Measurements from ENCODE around the gene SPOCD1. TPM values are rescaled to one million over a fixed set of nuclear protein-coding genes. Genes with fewer than 3 reads are reported as not detected.

SPOCD1 gene
- polyA plus RNA-seq (ENCODE audit: insufficient read length in 3 of 3), result under 1 TPM; 0.04 to 0.45 (median 0.31) TPM

DNA sequence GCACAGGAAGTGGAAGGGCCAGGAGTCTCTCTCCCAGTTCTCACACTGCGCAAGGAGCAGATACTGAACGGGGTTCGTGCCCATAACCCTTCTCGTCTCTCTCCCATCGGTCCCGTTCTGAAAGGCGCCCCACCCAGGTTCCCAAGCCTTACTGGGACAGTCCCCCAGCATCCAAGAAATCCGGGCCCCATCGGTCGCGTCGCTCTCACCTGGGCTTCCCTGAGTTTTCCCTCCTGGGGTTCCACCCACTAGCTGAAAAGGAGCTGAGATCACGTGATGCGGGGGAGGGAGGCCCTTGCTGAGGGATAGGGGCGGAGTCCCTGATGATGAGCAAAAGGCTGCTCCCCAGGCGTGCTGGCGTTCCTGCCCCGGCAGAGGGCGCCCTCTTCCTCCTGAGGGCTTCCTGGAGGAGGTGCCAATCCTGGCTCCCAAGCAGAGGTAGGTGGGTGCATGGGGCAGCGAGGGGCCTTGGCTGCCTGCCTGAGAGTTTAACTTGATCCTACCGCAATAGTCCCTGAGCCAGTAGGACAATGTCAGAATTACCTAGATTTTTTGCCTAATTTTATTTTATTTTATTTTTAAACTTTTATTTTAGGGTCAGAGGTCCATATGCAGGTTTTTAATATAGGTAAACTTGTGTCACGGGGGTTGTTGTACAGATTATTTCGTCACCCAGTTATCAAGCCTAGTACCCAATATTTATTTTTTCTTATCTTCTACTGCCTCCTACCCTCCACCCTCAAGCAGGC is at the start of gene SPOCD1:
Gene SPOCD1, minus strand, starts transcription at position 271 of the 749 bp plus-strand sequence. CDS start 689 bp downstream, outside the sequence.
- peak in 1 of 3 donors; percentile 27 for DNase-seq (ENCODE audit: low read depth in 3 of 3, low spot score in 2 of 3)

DNA sequence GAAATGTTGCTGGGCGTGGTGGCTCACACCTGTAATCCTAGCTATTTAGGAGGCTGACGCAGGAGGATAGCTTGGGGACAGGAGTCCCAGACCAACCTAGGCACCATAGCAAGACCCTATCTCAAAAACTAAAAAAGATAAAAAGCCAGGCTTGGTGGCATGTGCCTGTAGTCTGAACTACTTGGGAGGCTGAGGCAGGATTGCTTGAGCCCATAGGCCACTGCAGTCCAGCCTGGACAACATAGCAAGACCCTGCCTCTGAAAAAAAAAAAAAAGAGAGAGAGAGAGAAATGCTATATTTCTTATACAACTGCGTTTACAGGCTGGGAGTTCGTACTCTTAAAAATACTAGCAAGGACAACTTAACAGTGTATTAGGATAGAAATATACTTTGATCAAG is 46.2 kb upstream of the SPOCD1 start:
- no peak for DNase-seq (ENCODE audit: low read depth in 3 of 3, low spot score in 2 of 3)

DNA sequence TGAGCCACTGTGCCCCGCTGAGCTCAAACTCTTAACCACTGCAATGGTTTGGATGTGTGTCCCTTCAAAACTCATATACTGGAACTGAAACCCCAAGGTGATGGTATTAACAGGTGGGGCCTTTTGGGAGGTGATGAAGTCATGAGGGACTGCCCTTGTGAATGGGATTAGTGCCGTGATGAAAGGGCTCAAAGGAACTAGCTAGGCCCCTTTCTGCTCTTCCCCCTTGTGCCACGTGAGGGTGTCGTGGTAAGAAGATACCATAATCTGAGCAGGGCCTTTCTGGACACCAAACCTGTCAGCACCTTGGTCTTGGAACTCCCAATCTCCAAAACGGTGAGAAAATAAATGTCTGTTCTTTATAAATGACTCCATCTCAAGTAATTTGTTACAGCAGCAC is 45.5 kb upstream of the SPOCD1 start:
- no peak for DNase-seq (ENCODE audit: low read depth in 3 of 3, low spot score in 2 of 3)

DNA sequence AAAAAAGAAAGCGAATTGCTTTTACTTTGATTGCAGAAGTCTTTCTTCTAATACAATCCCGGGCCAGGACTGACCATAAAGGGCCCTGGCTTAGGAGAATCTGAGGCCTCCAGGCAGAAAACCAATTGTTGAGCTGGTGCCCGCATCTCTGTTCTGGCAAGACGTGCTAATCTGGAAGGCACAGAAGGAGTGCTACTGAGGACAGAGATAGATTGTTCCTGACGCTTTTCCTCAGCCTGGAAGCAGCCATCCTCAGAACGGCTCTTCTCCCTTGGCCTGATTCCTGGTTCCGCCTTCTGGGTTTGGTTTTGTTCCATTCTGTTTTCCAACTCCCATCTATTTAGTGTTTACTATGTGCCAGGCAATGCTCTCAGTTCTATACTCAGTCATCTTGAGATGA is 44.8 kb upstream of the SPOCD1 start:
- DNase-seq (ENCODE audit: low read depth in 3 of 3, low spot score in 2 of 3), result no peak

DNA sequence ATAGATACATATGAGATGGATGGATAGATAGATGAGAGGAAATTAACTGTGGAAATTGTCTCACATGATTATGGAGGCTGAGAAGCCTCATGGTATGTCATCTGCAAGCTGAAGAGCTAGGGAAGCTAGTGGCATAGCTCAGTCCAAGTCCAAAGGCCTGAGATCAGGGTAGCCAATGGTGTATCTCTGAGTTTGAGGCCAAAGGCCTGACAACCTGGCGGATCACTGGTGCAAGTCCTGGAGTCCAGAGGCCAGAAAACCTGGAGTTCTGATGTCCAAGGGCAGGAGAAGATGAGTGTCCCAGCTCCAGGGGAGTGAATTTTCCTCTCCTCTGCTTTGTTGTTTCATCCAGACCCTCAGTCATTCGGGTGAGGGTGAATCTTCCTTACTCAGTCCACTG is 43.9 kb upstream of the SPOCD1 start:
- DNase-seq (ENCODE audit: low read depth in 3 of 3, low spot score in 2 of 3), result no peak

DNA sequence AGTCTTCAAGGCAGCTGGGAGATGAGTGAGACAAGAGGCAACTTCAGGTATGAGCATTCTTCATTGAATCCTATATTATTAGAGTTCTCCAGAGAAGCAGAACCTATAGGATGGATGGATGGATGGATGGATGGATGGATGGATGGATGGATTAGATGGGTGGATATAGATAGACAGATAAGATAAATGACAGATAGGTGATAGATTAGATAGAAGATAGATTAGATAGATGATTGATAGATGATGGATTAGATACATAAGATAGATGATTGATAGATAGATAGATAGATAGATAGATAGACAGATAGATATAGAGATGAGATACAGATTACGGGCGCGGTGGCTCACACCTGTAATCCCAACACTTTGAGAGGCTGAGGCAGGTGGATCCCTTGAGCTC is 43.2 kb upstream of the SPOCD1 start:
- no peak for DNase-seq (ENCODE audit: low read depth in 3 of 3, low spot score in 2 of 3)

DNA sequence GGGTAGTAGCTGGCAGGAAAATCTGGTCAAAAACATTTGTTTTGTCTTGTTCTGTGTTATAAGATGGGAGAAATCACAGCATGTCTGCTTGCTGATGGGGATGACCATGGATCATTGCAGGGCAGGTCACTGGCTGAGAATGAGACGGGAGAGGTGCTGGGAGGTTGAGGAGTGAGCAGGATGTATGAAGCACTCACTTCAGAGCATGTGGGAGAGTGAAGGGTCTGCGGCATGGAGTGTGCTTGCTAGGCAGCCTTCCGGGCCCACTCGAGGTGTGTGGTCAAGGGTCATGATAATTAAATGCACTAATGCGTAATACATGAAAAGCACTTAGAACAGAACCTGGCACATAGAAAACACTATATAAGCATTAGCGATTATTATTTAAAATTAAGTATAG is 42.0 kb upstream of the SPOCD1 start:
- no peak for DNase-seq (ENCODE audit: low read depth in 3 of 3, low spot score in 2 of 3)

DNA sequence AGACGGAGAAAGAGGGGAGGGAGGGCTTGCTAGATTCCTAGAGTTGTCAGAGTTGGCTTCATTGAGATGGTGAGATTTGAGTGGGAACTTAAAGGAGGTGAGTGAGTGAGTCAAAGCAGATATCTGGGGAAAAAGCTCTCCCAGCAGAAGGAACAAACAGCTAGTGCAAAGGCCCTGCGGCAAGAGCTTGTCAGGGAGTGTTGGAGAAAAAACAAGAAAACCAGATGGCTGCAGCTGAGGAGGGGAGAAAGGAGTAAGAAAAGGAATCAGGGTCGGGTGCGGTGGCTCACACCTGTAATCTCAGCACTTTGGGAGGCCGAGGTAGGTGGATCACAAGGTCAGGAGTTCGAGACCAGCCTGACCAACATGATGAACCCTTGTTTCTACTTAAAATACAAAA is 40.3 kb upstream of the SPOCD1 start:
- DNase-seq (ENCODE audit: low read depth in 3 of 3, low spot score in 2 of 3), result no peak

DNA sequence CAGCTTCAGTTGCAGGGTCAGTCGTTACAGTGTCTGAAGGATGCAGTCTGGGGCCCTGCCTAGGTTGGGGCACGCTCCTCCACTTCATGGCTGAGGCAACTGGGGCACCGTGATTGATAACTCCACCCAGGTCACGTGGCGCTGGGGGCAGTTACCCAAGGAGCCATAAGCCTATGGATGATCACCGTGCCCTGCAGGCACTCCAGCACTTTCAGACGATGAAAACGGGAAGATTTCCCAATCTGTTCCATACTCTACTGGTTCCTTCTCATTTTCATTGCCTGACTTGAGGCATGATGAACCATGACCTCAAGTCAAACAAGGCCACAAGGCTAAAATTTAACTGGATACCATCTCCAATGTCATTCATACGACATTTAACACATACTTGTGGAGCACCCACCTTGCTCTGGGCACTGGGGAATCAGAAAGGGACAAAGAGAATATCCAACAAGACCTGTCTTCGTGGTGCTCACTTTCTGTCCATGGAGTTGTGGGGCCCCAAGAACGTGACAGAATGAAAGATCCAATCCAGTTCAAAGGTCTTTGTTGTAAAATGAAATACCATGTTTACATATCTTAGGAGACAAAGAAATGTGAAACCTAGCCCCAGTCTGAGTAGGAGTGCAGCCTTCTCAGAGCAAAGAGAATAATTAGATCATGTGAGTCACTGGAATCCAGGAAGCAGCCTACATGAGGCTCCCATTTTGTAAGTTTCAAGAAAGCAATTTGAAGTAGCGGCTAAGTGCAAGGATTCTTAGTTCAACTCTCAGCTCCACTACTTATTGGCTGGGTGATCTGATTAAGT is 39.4 kb upstream of the SPOCD1 start:
- no peak for DNase-seq (ENCODE audit: low read depth in 3 of 3, low spot score in 2 of 3)

DNA sequence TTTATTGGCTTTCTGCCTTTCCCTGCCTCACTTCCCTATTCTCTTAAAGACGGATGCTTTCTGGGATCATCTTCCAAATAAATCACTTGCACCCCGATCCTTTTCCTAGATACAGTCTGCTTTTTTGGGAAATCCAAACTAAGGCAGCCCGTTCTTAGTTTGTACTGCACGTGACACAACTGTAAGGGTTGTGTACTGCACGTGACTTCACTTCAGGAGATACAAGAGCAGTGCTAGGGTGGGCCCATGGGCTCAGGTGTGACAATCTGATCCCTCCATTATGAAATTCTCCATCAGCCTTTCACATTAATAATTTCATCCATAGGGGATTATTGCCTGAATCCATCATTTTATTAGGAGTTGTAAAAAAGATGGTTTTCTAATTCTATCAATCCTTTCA is 33.8 kb upstream of the SPOCD1 start:
- no peak for DNase-seq (ENCODE audit: low read depth in 3 of 3, low spot score in 2 of 3)

DNA sequence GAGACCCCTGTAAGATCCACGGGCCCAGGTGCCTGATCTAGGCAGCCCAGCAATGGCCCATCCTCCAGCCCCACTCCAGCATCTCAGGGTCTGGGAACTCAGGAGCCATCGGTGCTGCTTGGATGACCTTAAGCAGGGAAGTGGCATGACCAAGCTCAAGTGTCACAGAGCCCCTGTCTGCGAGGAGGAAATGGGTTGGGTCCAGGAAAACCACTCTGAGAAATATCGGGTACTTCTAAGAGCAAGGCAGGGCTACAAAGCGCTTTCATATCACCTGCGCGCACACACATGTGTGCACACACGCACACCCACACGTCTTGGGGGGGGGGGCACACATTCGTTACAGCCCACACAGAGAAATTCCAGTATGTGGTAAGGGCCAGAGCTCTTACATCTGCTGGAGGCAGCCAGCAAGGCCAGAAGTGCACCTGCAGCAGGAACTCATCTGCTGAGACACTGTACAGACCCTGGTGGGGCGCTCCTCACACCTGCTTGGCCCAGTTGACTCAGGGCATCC is 32.6 kb upstream of the SPOCD1 start:
- DNase-seq (ENCODE audit: low read depth in 3 of 3, low spot score in 2 of 3), result no peak

DNA sequence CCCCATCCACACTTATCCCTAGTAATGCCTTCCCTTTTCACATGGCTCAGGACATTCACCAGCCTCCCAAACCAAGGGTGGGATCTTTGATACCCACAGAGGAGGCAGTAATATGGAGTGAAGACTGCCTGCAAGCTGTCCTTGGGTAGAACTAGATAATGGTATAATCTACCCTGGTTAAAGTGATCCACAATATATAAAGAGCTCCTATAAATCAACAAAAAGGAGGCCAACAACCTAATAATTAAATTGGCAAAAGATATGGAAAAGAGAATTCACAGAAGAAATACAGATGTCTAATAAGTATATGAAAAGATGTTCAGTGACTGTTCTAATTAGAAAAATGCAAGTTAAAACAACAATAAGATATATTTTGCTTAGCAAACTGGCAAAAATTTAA is 30.7 kb upstream of the SPOCD1 start:
- DNase-seq (ENCODE audit: low read depth in 3 of 3, low spot score in 2 of 3), result no peak

DNA sequence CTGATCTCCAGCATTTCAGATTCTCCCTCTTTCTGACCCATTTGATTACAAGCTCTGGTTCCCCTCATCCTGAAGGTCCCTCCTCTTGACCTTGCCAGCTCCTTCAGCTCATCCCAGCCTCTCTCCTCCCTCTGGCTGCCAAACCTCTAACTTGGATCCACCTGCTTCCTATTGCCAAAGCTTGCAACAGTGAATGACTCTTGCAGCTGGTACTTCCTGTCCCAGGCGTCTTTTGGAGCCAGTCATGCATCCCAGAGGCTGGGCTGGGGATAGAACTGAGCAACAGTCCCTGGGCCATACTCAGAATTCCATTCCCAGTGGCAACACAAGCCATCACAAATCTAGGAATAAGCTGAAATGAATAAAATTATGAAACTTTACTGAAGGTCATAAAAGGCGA is 27.7 kb upstream of the SPOCD1 start:
- DNase-seq (ENCODE audit: low read depth in 3 of 3, low spot score in 2 of 3), result no peak

DNA sequence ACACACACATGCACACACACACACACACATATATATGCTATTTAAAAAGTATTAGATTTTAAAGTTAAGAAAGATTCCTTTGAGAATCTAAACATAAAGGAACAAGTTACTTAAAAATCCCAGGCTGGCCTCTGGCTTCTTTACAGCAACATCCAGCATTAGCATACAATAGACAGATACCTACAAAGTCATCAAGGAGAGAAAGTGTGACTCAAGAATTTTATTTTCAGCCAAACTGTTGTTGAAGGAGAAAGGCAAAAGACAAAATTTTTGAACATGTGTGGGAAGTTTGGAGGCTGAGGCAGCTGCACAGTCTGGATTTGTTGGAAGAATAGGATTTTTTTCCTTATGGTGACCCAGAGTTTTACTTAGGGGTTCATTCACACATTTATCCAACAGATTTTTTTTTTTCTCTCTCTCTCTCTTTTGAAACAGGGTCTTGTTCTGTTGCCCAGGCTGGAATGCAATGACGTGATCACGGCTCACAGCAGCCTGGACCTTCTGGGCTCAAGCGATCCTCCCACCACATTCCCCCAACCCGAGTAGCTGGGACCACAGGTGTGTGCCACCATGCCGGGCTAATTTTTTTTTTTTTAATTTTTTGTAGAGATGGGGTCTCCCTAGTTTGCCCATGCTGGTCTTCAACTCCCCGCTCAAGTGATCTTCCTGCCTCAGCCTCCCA is 24.0 kb upstream of the SPOCD1 start:
- no peak for DNase-seq (ENCODE audit: low read depth in 3 of 3, low spot score in 2 of 3)

DNA sequence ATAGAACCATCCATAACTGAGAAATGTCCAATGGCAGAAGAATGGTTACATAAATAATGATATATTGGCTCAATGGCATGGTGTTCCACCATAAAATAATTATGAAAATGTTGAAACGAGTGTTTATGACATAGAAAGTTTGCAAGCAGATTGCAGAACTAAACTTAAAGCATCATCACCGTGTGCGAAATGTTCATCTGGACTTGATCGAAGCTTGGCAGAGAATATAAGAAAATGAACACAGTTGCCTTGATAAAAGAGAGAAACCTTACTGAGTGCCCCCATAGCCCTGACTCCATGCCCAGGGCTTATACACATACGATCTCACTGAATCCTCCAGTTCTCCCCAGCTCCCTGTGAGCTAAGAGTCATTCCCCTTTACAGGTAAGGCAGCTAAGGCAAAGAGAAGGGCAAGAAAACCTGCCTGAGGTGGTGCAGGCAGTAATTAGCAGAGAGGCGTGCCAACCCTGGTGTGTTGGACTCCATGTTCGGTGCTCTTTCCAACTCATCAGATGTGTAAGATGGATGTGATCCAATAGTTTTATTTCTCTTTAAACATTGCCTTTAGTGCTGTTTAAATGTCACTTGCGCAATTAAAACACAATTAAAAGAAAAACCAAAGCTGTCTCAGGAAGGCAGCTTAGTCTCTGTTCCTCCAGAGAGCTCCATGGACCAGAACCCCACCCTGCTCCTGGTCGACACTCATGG is 21.8 kb upstream of the SPOCD1 start:
- no peak for DNase-seq (ENCODE audit: low read depth in 3 of 3, low spot score in 2 of 3)

DNA sequence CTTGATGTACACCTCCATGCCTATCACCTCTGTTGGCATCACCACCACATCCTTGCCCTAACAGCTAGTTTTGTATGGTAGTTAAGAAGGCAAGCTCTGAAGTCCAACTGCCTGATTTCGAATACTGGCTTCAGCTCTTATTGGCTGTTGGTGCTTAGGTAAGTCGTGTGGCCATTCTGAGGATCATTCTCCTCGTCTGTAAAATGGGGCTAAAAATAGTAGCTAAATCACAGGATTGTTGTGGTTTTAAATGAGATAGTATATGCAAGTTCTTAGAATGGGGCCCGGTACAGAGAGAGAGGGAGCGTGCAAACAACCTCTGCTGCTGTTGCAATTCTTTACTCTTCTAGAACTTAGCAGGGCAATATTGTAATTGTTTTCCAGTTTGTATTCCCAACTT is 20.8 kb upstream of the SPOCD1 start:
- no peak for DNase-seq (ENCODE audit: low read depth in 3 of 3, low spot score in 2 of 3)

DNA sequence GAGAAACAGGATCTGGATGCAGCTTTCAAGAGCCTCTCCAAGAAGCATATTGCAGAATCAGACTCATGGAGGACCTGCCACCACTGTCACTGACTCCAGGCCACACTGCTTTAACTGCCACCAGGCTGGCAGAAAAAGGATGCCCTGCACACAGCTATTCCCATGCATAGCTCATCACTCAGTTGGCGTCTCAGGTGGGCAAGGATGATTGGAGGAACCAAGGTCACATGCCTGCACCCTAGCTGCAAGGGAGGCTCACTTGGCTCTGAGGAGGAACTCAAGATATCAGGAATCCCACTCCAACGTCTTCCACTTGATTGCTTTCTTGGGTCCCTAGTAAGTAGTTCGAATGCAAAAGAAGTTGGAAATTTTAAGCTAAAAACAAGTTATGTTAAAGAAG is 19.6 kb upstream of the SPOCD1 start:
- DNase-seq (ENCODE audit: low read depth in 3 of 3, low spot score in 2 of 3), result no peak

DNA sequence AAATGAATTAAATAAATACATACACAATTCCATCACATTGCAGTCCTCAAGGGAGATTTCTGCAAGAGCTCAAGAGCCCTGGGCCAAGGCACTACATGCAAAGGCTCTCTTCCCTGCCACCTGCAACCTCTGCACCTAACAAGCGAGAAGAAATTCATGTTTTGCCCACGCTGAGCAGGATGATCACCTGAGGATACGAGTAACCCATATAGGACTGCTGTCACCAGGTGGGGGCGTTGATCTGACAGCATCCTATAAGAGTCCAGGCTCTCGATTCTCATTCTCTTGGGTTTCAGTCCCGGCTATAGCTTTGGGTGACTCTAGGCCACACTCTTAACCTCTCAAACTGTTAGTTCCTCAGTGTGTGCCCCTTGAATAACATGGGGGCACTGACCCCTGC is 18.7 kb upstream of the SPOCD1 start:
- no peak for DNase-seq (ENCODE audit: low read depth in 3 of 3, low spot score in 2 of 3)

DNA sequence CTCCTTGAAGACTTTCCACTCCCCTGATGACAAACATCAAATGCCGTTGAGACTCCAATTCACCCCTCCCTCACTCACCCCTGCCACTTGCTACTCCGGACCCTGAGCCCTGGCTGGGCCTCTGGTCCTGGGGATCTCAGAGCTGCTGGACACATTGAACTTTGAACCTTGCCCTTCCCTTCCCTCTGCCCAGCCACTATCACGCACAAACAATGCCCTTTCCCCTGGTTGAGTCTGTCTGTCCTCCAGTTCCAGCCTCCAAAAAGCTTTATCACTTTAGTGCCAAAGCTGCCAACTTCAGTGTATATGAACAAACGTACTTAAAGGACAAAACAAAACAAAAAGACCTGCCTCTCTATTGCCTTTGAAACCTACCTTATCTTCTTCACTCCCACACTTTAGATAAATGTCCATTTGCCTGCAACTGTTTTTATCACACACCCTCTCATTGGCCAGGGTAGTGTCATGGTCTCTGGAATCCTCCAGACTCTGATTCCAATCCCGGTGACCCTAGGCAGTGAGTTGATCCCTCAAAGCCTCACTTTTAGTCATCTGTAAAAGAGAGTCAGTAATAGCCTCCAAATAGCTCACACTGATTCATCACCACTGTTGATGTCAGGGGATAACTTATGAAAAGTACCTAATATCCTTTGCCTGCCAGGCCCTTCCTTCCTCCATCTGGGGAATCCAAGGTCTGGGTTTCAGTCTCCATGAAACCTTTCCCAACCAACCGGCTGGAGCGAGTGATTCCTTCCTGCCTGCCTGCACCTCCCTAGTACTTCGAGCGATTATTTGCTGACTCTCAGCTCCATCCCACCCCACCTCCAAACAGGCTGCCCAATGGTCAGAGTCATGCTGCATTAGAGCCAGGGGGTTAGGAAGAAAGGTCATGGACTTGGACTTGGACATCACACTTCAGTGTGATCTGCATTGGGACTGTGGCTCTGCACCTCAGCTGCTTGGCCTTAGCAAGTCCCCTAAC is 15.9 kb upstream of the SPOCD1 start:
- DNase-seq (ENCODE audit: low read depth in 3 of 3, low spot score in 2 of 3), result no peak

DNA sequence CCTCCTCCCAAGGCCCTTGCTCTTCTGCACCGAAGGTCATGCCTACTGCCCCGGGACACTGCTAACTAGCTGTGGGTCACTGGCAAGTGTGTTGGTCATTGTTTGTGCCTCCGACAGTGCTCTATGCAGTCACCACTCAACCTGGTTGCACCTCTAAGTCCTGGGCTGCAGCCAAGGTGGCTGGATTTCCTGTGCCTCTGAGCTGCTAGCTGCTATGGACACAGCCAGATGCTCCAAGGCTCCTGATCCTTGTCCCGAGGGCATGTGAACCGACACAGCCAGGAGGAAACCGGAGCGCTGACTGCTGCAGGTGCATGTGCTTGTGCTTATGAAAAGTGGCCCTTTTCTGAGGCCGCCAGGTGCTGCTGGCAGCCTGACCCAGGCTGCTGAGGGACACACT is 14.7 kb upstream of the SPOCD1 start:
- no peak for DNase-seq (ENCODE audit: low read depth in 3 of 3, low spot score in 2 of 3)
